Measurements from ENCODE around the gene SCFD1.
"Not testable (repeated sequence)": the region's sequence is repeated elsewhere in the genome, so short reads cannot be mapped to it uniquely, and the experiment has no call there.

The SCFD1 gene

GRCh38 chr14:30621940-30622830 is at the start of gene SCFD1:
SCFD1 (plus strand) TSS chr14:30622319; CDS start chr14:30622339, 20 bp downstream.
- DNase-seq, result peak; percentile 44

GRCh38 chr14:30572771-30573170 is 49.3 kb upstream of the SCFD1 start:
- DNase-seq, result no peak

GRCh38 chr14:30573226-30573814 is 48.8 kb upstream of the SCFD1 start:
- no peak for DNase-seq

GRCh38 chr14:30573966-30574365 is 48.2 kb upstream of the SCFD1 start:
- no peak for DNase-seq

GRCh38 chr14:30574777-30575176 is 47.3 kb upstream of the SCFD1 start:
- DNase-seq, result not testable (repeated sequence)

GRCh38 chr14:30576333-30576732 is 45.8 kb upstream of the SCFD1 start:
- not testable (repeated sequence) for DNase-seq

GRCh38 chr14:30580616-30581282 is 41.4 kb upstream of the SCFD1 start:
- DNase-seq, result no peak

- DNase-seq, result no peak
Measured at GRCh38 chr14:30581283-30581625, 40.9 kb upstream of the SCFD1 start.

GRCh38 chr14:30582376-30582775 is 39.7 kb upstream of the SCFD1 start:
- no peak for DNase-seq

- no peak for DNase-seq
Measured at GRCh38 chr14:30584058-30584630, 38.0 kb upstream of the SCFD1 start.

- DNase-seq, result no peak
Measured at GRCh38 chr14:30585204-30585603, 36.9 kb upstream of the SCFD1 start.

- DNase-seq, result no peak
Measured at GRCh38 chr14:30587141-30587540, 35.0 kb upstream of the SCFD1 start.

- DNase-seq, result no peak
Measured at GRCh38 chr14:30588873-30589272, 33.2 kb upstream of the SCFD1 start.

- DNase-seq, result no peak
Measured at GRCh38 chr14:30596935-30597334, 25.2 kb upstream of the SCFD1 start.

GRCh38 chr14:30597504-30597903 is 24.6 kb upstream of the SCFD1 start:
- DNase-seq, result no peak

- DNase-seq, result no peak
Measured at GRCh38 chr14:30600922-30601918, 20.9 kb upstream of the SCFD1 start.

- DNase-seq, result no peak
Measured at GRCh38 chr14:30603402-30603801, 18.7 kb upstream of the SCFD1 start.

GRCh38 chr14:30604696-30605095 is 17.4 kb upstream of the SCFD1 start:
- DNase-seq, result not testable (repeated sequence)

- DNase-seq, result no peak
Measured at GRCh38 chr14:30607156-30607780, 14.9 kb upstream of the SCFD1 start.

GRCh38 chr14:30608533-30609006 is 13.5 kb upstream of the SCFD1 start:
- DNase-seq, result no peak

GRCh38 chr14:30610787-30611343 is 11.3 kb upstream of the SCFD1 start:
- no peak for DNase-seq
